NCI-H526 (cell line): ENCODE measurements around the gene UCKL1.
"Not testable (repeated sequence)": the region's sequence is repeated elsewhere in the genome, so short reads cannot be mapped to it uniquely, and the experiment has no call there.

Experiments
- DNase-seq, 2 experiments: peaks; one replicate each; lab custom pipeline; 2025; lab: John Stamatoyannopoulos, UW

The UCKL1 gene

GRCh38 chr20:63955827-63956663 is at the start of gene UCKL1:
Gene UCKL1 (minus strand): TSS chr20:63956416. CDS start chr20:63956372, 44 bp downstream.
- peak; percentile 64 to 96 for DNase-seq

GRCh38 chr20:64005394-64005793 is 49.2 kb upstream of the UCKL1 start:
- DNase-seq = no peak

GRCh38 chr20:64003960-64004725 is 47.9 kb upstream of the UCKL1 start:
- no peak for DNase-seq

GRCh38 chr20:64001607-64002011 is 45.4 kb upstream of the UCKL1 start:
- no peak for DNase-seq

GRCh38 chr20:64000906-64001305 is 44.7 kb upstream of the UCKL1 start:
- DNase-seq = no peak

GRCh38 chr20:63982937-63983336 is 26.7 kb upstream of the UCKL1 start:
- no peak for DNase-seq

- peak; percentile 93 to 99 for DNase-seq
Observed at GRCh38 chr20:63980806-63981728, 24.9 kb upstream of the UCKL1 start, which contains the start of gene PRPF6. Gene PRPF6 (plus strand): TSS chr20:63981132. CDS start chr20:63981246, 114 bp downstream.

- DNase-seq = no peak
Observed at GRCh38 chr20:63980317-63980805, 24.1 kb upstream of the UCKL1 start.

- peak in 1 of 2 experiments; percentile 85 for DNase-seq
Observed at GRCh38 chr20:63979557-63980316, 23.5 kb upstream of the UCKL1 start, which contains the start of gene SAMD10. Gene SAMD10 (minus strand): TSS chr20:63979642. CDS start chr20:63979467, 175 bp downstream.

- no peak for DNase-seq
Observed at GRCh38 chr20:63979229-63979556, 23.0 kb upstream of the UCKL1 start.

GRCh38 chr20:63978319-63979228 is 22.4 kb upstream of the UCKL1 start:
- peak; percentile 45 to 96 for DNase-seq

GRCh38 chr20:63977739-63978276 is 21.6 kb upstream of the UCKL1 start:
- DNase-seq = no peak

GRCh38 chr20:63976980-63977738 is 20.9 kb upstream of the UCKL1 start:
- no peak for DNase-seq

GRCh38 chr20:63976511-63976910 is 20.3 kb upstream of the UCKL1 start:
- DNase-seq = not testable (repeated sequence)

- DNase-seq = no peak
Observed at GRCh38 chr20:63974402-63975200, 18.4 kb upstream of the UCKL1 start.

GRCh38 chr20:63973636-63974401 is 17.6 kb upstream of the UCKL1 start:
- DNase-seq = peak in 1 of 2 experiments; percentile 89

GRCh38 chr20:63973160-63973479 is 16.9 kb upstream of the UCKL1 start:
- DNase-seq = no peak
